ENCODE results near the gene CDK2AP2.

DNA sequence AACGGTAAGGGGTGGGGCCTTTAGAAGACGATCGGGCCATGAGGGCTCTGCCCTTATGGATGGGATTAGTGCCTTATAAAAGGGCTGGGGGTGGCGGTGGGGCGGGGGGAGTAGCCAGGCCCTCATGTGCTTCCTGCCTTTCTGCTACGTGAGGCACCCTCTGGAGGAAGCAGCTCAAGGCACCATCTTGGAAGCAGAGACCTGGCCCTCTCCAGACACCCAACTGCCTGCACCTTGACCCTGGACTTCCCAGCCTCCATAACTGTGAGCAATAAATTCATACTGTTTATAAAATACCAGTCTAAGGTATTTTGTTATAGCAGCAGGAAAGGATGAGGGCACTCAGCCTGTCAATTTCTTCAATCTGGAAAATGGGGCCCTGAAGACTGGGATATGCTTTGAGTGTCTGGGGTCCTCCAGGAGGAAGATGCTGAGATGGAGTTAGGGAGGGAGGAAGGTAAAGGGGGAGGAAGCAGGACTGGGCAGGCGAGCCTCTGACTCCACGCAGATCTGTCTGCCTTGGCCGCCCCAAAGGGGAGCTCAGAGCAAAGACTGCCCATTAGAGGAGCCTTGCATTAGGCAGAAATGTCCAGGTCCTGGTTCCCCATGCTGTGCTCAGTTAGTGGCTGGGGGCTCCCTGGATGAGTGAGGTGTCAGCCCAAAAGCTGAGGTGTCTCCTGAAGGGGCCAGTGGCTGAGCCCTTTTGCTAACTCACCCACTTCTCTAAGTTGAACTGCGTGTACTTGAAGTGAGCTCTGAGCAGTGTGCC is 10.0 kb upstream of the CDK2AP2 start:
- TF ChIP-seq, protein P1, sequence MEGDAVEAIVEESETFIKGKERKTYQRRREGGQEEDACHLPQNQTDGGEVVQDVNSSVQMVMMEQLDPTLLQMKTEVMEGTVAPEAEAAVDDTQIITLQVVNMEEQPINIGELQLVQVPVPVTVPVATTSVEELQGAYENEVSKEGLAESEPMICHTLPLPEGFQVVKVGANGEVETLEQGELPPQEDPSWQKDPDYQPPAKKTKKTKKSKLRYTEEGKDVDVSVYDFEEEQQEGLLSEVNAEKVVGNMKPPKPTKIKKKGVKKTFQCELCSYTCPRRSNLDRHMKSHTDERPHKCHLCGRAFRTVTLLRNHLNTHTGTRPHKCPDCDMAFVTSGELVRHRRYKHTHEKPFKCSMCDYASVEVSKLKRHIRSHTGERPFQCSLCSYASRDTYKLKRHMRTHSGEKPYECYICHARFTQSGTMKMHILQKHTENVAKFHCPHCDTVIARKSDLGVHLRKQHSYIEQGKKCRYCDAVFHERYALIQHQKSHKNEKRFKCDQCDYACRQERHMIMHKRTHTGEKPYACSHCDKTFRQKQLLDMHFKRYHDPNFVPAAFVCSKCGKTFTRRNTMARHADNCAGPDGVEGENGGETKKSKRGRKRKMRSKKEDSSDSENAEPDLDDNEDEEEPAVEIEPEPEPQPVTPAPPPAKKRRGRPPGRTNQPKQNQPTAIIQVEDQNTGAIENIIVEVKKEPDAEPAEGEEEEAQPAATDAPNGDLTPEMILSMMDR (IDR thresholded peaks at IDR 0.05; ENCODE audit: low read depth, low read length): no peak
- no peak for TF ChIP-seq POLR2A (IDR thresholded peaks at IDR 0.05; ENCODE audit: extremely low read depth, insufficient read length)
- no peak for TF ChIP-seq MYC (IDR thresholded peaks at IDR 0.05; ENCODE audit: low read depth, low read length)
